ENCODE measurements around the gene TANGO6. TPM values are rescaled to one million over a fixed set of nuclear protein-coding genes. Genes with fewer than 3 reads are reported as not detected.

Gene TANGO6
- total and polyA plus RNA-seq, 2 of the 8 experiments (the other 6 are each of a cell fraction or from before 2014, with no cell fraction given): 5.0 to 19.5 TPM

DNA sequence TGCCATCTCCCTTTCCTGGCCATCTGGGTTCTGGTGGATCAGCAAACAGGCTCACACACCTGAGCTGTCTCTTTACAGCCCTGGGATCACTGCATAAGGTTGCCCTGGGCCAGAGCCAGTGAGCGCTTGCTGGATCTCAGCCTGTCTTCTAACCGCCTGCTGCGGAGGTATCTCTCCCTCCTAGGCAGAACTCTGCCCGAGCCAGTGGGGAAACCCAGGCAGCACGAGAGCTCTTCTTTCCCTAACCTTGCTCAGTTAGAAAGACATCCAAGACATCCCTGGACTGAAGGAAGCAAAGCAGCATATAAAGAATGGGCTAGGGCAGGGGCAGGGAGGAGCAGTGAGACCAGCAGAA lies 268.5 kb downstream of the TANGO6 start:
- H3K79me2 ChIP-seq (ENCODE audit: control insufficient read depth in 1 of 2, insufficient read depth in 2 of 2, low read length in 2 of 2): peaks cover 8 to 51% of the 10 kb centered on the region in 2 experiments; a peak in 3 of 4 replicates
- no peak overlapping the region for H3K23ac ChIP-seq (ENCODE audit: insufficient read length)
- FAIRE-seq: no peak
- TF ChIP-seq SIX5 (IDR thresholded peaks at IDR 0.05; ENCODE audit: low read depth, low read length) (no peak), POU5F1 (IDR thresholded peaks at IDR 0.05; ENCODE audit: low read depth, low read length) (no peak), TBP (IDR thresholded peaks at IDR 0.05; ENCODE audit: low read depth, low read length) (no peak), EGR1 (IDR thresholded peaks at IDR 0.05; ENCODE audit: borderline replicate concordance, low read depth, low read length) (no peak), MAFK (IDR thresholded peaks at IDR 0.05; ENCODE audit: low read depth, low read length) (no peak), EZH2 (IDR thresholded peaks at IDR 0.05; ENCODE audit: low read depth, low read length, severe bottlenecking) (no peak), SAP30 (IDR thresholded peaks at IDR 0.05; ENCODE audit: insufficient read depth, insufficient replicate concordance, low read length) (no peak), CBX8 (IDR thresholded peaks at IDR 0.05; ENCODE audit: borderline replicate concordance, low read depth, low read length) (no peak), NANOG (IDR thresholded peaks at IDR 0.05; ENCODE audit: insufficient read depth, low read depth, low read length, poor library complexity, severe bottlenecking) (no peak), SP2 (IDR thresholded peaks at IDR 0.05; ENCODE audit: low read length) (no peak), BACH1 (IDR thresholded peaks at IDR 0.05; ENCODE audit: low read length) (no peak), RNF2 (IDR thresholded peaks at IDR 0.05; ENCODE audit: borderline replicate concordance, low read depth, low read length, missing control alignments, poor library complexity, severe bottlenecking) (no peak)
- TF ChIP-seq, protein P1, sequence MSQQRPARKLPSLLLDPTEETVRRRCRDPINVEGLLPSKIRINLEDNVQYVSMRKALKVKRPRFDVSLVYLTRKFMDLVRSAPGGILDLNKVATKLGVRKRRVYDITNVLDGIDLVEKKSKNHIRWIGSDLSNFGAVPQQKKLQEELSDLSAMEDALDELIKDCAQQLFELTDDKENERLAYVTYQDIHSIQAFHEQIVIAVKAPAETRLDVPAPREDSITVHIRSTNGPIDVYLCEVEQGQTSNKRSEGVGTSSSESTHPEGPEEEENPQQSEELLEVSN (IDR thresholded peaks at IDR 0.05): no peak

More for the DNA sequence above, 268.5 kb downstream of the TANGO6 start:
- no peaks in the 10 kb centered on the region for H3K9me3 ChIP-seq (ENCODE audit: insufficient read depth in 2 of 2, low read depth in 1 of 2, low read length in 1 of 2)
- H3K23me2 ChIP-seq (ENCODE audit: low read depth, low read length): peaks cover 14% of the 10 kb centered on the region
- H3K27me3 ChIP-seq (replicated peaks in 1 of 4; ENCODE audit: control insufficient read depth in 3 of 4, extremely low read depth in 1 of 4, insufficient read depth in 3 of 4, low read length in 3 of 4): no peaks in the 10 kb centered on the region
- ChIA-PET CTCF (ENCODE audit: partially characterized antibody) (interaction anchor here (0.9 to 10.6 kb wide), 15 partner anchors 10 to 217 kb away, joined by 3 to 174 read pairs (median 5); no protein-coding TSS in a partner anchor), POLR2A (ENCODE audit: partially characterized antibody) (interaction anchor here (1.0 to 3.8 kb wide), 8 partner anchors 8 to 76 kb away, joined by 3 to 20 read pairs (median 9); partner anchors contain the start of genes CHTF8 and UTP4)
- no peak for DNase-seq (ENCODE audit: low read depth in 1 of 2, low spot score in 2 of 2)
- no peak overlapping the region for H2AFZ ChIP-seq (ENCODE audit: low read length)
- no peak overlapping the region for H2BK12ac ChIP-seq (ENCODE audit: low read depth, low read length)
- H3K18ac ChIP-seq (ENCODE audit: extremely low read depth, low read length): no peak overlapping the region
- H4K91ac ChIP-seq (replicated peaks; ENCODE audit: insufficient read length, low read length): no peak overlapping the region
- H2BK120ac ChIP-seq (replicated peaks; ENCODE audit: low read depth, low read length): no peak overlapping the region
- 89% methylated on average over 5 of the region's 5 CpGs; no CpG with 5 or more reads in 1 of the 2 experiments for WGBS, 2 experiments (ENCODE audit: extremely low coverage in 1 of 2, insufficient coverage in 1 of 2, insufficient read length in 1 of 2, insufficient replicate concordance in 2 of 2, low coverage in 1 of 2, low lambda C conversion rate in 2 of 2, missing lambda C conversion rate in 1 of 2)
- H2BK20ac ChIP-seq (ENCODE audit: low read length): no peak overlapping the region
- no peak overlapping the region for H3K27ac ChIP-seq (ENCODE audit: low read depth, low read length)
- no peak overlapping the region for H3K14ac ChIP-seq (ENCODE audit: insufficient read length)
- no peak overlapping the region for H3K9ac ChIP-seq (replicated peaks in 1 of 4; ENCODE audit: extremely low read depth in 1 of 4, low read depth in 3 of 4, low read length in 3 of 4)
- H3K4ac ChIP-seq (replicated peaks; ENCODE audit: insufficient read length, low read depth, low read length): no peak overlapping the region
- H2AK5ac ChIP-seq (ENCODE audit: low read depth, low read length): no peak overlapping the region; the same call in 1 of the 2 replicates
- H2BK15ac ChIP-seq (ENCODE audit: low read length): no peak overlapping the region
- H2BK5ac ChIP-seq (ENCODE audit: low read depth, low read length): no peak overlapping the region
- no peak overlapping the region for H3K4me3 ChIP-seq (ENCODE audit: extremely low read depth in 1 of 4, insufficient read depth in 2 of 4, low read depth in 3 of 4, low read length in 4 of 4)
- no peak overlapping the region for H4K8ac ChIP-seq (ENCODE audit: extremely low read depth, insufficient read depth, low read length)
- peaks cover 10 to 22% of the 10 kb centered on the region in 2 experiments for H4K20me1 ChIP-seq (replicated peaks in 1 of 2; ENCODE audit: control insufficient read depth in 1 of 2, insufficient read depth in 2 of 2, low read length in 2 of 2)
- no peak overlapping the region for H3K56ac ChIP-seq (replicated peaks; ENCODE audit: insufficient read length, low read depth, low read length)
- no peak overlapping the region for H3K4me2 ChIP-seq (ENCODE audit: insufficient read depth in 1 of 2, low read depth in 2 of 2, low read length in 2 of 2)
- H3K79me1 ChIP-seq (ENCODE audit: low read depth, low read length): peaks cover 33% of the 10 kb centered on the region
- H3K4me1 ChIP-seq (replicated peaks in 1 of 4; ENCODE audit: control insufficient read depth in 3 of 4, insufficient read depth in 4 of 4, low read length in 3 of 4): peaks cover 4 to 17% (median 12%) of the 10 kb centered on the region in 4 experiments
- H3K36me3 ChIP-seq (ENCODE audit: control insufficient read depth in 2 of 4, insufficient read depth in 4 of 4, low read length in 3 of 4): peaks cover 35 to 61% (median 59%) of the 10 kb centered on the region in 4 experiments
- no peak overlapping the region for H4K5ac ChIP-seq (ENCODE audit: insufficient read length, low read depth, low read length)
